LHCN-M2 (cell line): Measurements from ENCODE around the gene PTPRG. TPM values are rescaled to one million over a fixed set of nuclear protein-coding genes. Genes with fewer than 3 reads are reported as not detected.
A peak's percentile ranks its signal among the peaks of the same experiment; 100 is the strongest.

Experiments
- DNase-seq: peaks from one replicate; pipeline ENCODE4 v3.0.0-alpha.2; 2012; ENCODE audit warnings: low read depth
- total RNA-seq: library from RNA; depleted of rRNA; stranded (reverse); fragments of >200 nt; gene quantifications from 2 replicates; pipeline ENCODE4 v1.2.3, GENCODE V29; 2014

Gene PTPRG
- total RNA-seq, 1 experiment from 2014 or later: 32.2 TPM

DNA sequence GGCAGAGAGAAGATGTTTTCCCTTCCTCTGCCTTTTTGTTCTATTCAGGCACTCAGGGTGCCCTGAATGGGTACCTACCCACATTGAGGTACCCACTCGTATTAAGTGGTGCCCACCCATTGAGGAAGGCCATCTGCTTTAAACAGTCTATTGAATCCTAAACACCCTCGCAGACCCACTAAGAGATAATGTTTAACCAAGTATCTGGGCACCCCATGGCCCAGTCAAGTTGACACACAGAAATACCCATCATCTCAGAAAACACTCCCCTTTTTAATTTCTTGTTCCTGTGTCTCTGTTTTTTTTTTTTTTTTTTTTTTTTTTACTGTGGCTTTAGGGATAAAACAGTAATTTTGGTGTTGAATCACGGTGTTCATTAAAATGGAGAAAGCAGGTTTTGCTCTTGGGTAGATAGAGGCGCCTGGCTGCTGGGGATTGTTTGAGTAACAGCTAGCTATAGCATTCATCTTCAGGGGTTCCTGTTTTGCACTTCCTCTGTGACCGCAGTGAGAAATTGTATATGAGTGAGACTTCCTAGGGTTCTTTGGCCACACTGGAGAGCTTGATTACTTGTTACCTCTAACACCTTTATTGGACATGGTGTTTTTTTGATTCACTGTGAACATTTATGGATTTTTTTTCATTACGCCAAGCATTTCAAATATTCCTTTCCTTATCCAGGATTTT is 259.1 kb downstream of the PTPRG start:
- DNase-seq: no peak

DNA sequence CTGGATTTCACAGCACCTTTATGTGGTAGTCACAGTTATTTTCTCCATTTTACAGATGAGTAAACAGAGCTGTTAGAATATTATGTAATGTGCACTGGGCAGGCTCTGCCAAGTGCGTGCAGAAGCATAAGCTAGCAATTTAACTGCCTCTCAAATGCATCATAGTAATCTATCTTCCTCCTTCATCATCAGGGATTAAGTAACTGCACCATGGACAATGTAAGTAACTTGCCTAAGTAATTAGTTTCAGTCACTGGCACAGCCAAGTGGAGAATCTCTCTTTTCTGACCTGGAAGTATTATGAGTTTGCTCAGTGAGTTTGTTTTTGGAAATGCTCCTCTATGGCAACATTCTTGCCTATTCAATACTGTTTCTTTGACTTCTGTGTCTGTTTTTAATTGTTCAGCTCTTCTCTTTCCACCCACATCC is 260.5 kb downstream of the PTPRG start:
- DNase-seq: no peak

DNA sequence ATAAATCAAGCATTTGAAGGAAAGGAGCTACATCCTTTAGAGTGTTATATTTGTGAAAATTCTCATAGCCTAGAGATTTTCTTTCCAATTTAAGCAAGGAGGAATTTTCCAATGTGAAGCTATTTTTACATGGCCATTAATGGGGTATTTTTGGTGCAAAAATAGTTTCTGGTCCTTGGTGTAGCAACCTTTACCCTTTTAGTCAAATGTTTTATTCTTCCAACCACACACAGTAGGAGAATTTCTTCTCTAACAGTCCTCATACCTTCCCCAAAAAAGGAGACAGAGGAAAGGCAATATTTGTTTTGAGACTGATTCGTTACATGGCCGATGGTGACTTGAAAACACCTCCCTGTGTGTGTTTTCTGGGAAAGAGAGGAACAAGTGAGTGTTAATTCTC is 261.2 kb downstream of the PTPRG start:
- DNase-seq: no peak

DNA sequence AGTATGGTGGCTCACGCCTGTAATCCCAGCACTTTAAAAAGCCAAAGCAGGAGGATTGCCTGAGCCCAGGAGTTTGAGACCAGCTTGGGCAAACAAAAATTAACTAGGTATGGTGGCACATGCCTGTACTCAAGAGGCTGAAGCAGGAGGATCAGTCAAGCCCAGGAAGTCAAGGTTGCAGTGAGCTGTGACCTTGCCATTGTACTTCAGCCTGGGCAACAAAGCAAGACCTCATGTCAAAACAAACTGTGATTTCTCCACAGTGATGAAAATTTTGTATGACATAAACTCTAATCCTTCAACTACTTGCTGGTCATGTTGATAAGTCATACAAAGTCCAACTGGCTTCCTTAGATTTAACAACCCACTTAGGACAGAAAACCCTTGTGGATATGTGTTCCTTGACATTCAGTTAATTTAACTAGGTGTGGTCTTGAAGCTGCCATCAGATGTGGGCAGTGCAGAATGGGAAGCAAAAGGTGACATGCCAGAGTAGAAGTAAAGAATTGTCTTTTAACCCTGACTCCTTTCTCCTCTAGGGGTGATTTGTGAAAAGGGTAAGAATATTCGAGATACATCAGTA is 263.3 kb downstream of the PTPRG start:
- no peak for DNase-seq

DNA sequence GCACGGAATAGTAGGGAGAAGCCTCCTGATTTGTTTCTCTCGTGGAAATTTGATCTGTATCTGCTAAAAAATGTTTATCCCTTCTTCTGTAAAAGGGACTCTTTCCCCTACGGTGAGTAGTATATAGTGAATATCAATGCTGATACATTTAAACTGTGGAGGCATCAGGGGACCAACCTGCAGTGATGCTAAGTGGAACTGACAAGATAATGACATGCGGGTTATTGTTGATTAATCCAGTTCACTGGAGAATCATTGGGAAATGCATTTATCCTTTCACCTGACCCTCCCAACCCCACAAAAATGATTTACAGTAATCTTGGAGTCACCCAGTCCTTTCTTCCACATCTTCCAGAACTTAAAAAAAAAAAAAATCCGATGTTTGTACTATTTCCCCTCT is 264.8 kb downstream of the PTPRG start:
- no peak for DNase-seq

DNA sequence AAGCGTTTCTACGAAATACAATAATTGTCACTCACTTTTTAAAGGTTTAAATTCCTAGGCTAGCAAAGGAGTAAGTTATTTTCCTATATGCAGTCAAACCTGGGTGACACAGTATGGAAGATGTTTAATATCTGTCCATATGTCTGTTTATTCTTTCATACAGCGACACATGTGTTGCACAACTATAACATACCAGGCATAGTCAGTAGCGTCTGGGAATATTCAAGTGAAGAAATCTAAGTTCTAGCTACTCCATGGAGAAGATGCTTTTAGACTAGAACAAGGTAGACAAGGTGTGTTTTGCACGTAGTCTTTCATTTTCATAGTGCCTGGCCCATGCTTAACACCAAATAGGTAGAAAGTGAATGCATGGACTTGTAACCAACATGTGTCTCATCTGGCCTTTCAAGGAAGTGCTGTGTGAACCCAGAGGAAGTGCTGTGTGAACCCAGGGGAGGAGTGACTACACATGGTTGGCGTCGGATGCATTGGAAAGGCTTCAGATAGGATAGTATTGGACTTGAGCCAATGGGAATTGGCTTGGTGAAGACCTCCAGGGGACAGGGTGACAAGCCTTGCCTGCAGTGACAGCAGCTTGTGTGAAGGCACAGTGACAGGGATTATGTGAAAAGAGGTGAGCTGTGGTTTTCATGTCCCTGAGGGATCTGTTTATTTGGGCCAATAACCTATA is 267.0 kb downstream of the PTPRG start:
- DNase-seq: no peak

DNA sequence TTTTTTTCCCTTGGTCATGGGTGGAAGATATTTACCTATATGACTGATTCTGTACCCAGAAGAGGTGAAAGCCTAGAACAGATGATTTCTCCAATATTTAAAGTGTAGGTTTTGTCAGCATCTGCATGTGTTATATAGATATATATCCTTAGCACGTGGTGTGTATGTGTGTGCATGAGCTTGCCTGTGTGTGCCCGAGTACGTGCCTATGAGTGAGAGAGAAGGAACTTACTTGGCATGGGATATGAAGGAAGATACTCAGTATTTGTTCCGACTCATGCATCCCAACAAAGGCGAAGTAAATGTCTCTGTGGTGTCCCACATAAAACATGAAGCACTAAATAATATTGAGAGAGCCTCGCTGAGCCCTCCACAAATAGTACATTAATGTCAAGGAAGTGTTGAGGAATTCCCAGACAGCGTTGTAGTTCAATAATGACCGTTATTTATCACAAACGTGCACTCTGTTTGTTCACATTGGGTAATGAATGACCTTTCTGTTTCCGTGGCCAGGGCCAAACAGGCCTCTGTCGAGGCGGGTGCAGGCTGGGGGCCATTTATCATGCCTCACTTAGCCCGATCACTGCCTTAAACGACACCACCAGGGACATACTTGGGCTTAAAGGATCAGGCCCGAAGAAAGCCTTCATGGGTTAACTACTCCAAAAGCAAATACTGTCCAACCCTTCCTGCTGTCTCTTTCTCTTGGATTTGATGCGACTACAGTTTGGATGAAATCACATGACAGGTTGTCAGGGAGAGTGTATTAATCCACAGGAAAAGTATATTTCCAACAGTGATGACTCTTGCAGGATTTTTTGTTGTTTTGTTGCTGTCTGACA is 267.7 kb downstream of the PTPRG start:
- no peak for DNase-seq

DNA sequence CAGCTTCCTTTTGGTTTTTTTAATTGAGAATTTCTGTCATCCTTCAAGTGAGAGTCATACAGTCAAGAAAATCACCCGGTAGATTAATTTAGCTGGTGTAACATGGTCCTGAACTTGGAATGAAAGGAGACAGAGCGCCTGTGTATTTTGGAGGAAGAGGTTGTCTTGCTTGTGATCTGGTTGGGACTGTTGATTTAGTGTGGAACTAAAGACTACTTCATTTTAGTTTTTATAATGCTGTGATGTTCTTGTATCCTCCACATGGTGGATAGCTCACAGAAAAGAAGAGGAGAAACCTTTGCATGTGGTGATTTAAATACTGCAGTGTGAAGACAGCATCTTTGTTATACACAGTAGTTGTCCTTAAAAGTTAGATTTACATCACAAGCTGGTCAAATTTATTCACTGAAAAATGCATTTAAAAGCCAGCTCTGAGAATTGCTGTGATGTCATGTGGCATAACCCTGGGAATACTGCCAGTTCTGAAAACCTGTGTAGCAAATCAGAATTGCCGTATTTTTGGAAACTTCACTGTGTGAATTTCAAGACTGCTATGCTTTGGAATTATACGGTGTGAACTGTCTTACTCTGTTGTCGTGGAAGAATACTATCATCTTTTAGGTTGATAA is 268.5 kb downstream of the PTPRG start:
- DNase-seq: no peak

DNA sequence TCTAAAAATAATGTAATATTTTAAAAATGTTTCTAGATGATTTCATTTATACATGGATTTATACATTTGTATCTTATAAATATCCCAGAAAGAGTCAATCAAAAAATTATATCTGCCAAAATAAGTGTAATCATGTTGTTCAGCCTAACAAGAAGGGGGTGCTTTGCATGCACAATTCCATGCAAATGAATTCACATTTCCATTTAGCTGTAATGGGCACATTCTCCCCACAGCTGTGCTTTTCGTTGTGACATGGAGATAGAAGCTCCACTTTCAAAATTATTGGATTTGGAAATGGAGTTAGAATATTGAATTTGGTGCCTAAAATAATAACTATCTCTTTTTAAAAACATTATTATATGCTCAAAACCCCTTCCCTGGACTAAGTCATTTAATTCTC is 270.6 kb downstream of the PTPRG start:
- no peak for DNase-seq

DNA sequence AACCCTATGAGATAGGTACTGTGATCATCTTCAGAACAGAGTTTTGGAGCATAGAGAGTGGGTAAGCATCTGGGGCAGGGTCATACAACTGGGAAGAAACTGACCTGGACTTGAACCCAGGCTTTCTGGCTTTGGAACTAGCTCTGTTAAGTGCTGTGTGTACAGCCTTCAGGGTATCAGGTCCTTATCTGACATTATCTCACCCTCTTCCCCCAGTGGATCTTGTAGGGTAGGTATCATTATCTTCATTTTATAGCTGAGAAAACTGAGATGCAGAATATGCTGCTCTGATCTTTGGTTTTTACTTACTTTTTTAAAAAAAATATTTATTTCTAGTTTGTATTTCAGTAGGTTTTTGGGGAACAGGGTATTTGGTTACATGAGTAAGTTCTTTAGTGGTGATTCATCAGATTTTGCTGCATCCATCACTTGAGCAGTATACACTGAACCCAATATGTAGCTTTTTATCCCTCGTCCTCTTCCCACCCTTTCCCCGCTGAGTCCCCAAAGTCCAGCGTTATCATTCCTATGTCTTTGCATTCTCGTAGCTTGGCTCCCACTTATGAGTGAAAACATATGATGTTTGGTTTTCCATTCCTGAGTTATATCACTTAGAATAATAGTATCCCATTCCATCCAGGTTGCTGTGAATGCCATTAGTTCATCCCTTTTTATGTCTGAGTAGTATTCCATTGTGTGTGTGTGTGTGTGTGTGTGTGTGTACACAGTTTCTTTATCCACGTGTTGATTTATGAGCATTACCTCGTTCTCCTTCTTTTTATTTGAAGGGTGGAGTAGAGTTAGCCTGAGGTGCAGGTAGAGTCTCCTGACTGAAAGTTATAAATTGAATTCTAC is 271.2 kb downstream of the PTPRG start:
- peak; percentile 37 for DNase-seq

DNA sequence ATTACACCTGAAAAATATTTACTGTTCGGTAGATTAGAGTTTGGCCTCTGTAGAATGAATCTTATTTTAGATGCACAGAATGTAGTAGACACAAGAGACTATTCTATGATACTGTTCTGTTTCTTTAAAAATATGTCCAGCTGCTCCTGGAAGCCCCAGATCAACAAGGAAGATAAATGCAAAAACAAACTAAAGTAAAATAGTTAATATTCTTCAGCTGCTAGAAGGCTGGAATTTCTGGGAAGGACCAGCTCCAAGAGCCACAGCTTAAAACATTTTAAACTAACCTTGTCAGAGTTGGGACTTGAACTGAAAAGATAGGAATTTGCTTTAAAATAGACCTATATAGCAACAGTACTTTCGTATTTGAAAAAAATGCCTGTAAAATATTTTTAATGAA is 277.9 kb downstream of the PTPRG start:
- no peak for DNase-seq

DNA sequence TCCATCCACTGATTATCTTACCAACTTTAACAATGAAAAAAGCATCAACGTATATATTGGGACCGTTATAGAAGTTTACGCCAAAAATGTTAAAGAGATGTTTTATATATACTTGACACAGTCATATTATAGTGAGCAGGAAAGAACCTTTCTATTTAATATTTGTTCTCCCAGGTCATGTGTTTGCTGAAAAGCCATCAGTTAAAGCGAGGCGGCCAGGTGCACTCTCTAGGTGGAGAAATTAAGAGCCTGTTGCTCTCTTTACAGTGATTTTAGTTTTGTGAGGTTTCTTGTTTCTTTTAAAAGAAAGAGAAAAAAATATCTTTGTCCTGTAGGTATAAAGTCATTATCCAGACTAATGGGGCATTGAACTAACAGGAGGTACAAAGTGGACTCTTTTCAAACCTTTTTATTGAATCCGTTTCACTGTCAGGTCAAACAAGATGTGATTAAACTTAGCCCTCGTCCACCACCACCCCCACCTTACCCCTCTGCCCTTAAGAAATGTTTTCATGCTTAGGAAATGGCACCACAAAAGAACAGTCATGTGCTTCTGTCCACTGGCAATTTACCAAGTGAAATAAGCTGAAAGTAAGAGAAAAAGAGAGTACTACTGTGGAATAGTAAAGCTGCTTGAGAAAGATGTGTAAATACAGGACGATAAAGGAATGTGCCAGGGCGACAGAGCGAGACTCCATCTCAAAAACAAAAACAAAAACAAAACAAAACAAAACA is 279.9 kb downstream of the PTPRG start:
- DNase-seq: peak; percentile 72

DNA sequence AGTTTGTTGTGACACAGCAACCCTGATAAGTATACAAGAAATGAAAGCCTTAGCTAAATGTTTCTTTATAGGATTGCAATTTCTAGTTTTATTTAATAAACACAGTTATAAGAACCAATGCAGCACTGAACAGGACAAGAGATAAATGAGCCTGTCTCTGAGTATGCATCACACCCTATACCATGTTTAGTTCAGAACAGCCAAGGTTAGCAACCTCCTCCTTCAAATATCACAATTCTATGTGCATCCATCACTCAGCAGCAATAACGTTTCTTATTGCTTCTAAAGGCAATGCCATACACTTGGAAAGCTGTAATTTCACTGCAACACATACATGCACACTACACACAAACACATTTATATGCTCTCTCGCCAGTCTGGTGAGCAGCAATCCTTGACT is 280.6 kb downstream of the PTPRG start:
- DNase-seq: no peak

DNA sequence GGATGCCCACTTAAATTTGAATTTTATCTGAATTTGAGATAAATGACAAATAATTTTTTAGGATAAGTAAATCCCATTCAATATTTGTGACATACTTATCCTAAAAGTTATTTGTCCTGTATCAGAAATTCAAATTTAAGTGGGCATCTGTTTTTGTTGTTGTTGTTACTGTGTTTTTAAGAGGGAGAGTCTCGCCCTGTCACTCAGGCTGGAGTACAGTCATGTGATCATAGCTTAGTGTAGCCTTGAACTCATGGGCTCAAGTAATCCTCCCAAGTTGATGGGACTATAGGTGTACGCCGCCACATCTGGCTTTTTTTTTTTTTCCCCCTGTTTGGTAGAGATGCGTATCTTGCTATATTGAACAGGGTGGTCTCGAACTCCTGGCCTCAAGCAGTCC is 283.0 kb downstream of the PTPRG start:
- DNase-seq: no peak

DNA sequence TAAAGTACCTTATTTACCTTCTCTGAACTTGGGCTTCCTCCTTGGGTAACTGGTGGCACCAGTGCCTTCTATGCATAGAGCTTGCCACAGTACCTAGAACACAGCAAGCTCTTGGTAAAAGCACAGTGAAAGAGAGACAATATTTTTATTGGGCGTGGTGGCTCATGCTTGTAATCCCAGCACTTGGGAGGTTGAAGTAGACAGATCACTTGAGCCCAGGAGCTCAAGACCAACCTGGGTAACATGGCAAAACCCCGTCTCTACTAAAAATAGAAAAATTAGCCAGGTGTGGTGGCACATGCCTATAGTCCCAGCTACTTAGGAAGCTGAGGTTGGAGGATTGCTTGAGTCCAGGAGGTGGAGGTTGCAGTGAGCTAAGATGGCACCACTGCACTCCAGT is 285.1 kb downstream of the PTPRG start:
- no peak for DNase-seq

DNA sequence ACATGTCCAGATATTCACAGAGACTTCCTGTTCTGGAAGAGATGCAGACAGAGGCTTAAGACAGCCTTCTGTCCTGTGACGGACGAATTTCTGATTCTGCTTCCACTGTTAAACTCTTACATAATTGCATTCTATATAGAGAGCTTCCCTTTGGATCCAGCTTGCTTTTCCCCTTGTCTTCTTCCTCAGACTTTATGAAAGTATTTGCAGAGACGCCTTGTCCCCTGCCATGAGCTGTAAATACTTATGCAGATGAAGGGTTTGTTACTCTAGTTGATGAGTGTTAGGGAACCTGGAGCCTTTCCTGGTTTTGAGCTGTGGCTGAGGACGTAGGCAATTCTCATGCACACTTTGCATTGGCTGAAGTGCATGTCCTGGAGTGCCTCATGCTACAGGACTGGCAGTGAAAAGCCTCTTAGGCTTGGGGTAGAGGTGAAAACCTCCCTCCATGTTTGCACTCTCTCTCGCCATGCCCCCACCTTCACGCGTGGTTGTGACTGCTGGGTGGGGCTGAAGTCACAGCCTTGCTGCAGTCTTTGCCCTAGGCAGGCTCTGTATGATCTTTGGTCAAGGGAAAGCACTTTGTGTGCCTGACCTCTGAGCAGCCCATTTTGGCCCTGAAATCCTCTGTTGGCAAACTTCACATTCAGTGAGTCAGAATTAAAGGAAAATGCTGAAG is 286.6 kb downstream of the PTPRG start:
- DNase-seq: peak; percentile 50

DNA sequence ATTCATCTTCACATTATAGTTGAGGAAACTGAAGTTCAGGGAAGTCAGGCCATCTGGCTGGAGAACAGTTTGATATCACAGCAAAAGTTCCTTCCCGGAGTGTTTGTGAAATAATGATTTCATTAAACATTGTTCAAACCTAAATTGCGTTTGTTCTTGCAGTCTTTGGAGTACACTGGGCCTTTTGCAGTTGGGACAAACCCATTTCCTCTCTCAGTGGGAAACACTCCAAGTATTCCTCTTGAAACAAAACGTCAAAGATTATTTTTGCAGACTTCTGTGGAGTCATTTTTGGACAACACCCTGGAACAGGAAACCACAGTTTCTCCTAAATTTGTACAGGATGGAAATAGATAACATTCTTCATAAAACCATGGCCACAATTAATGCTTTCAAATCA is 287.5 kb downstream of the PTPRG start:
- peak; percentile 69 for DNase-seq

DNA sequence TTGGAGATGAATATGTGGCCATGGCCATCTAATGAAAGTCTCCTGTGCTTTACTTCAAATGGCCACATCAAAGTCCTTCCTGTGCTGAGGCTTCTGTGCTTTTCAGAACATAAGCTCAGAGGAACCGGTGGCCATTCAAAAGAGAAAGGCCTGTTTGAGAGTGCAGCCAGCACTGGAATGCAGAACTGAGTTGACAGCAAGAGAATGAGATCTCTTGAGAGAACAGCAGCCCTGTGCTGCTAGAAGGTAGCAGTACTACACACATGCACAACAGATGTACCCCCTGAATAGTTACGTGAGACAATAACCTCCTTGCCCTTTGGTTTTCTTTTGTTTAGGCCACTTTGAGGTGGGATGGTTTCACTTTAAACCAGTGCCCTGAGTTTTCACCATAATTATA is 292.5 kb downstream of the PTPRG start:
- no peak for DNase-seq

DNA sequence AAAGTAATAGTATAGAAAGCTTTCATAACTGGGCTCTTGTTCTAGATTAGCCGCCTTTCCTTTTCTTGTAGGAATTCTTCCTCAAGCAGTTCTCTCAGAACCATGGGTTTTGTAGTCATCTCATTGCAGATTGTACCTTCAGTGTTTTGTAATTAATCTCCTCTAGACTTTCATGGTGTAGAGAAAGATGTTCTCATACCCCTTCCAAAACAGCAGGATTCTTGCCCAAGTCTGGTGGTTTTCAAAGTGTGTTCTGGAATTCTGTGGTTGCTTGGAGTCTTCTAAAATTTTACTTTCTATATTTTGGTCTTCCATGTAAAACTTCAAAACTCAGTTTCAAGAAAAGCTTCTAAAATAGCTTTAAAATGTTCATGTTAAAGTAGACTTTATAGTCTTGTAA is 293.8 kb downstream of the PTPRG start:
- DNase-seq: peak; percentile 35
